GM21390 (cell line): ENCODE data around the gene AJM1.
"Not testable (repeated sequence)": the region's sequence is repeated elsewhere in the genome, so short reads cannot be mapped to it uniquely, and the experiment has no call there.

Experiments
- ATAC-seq: cut with Tn5 transposase; IDR thresholded peaks from one replicate; pipeline ENCODE4 v1.9.1; 2021; ENCODE audit not compliant: unreplicated experiment

The AJM1 gene

DNA sequence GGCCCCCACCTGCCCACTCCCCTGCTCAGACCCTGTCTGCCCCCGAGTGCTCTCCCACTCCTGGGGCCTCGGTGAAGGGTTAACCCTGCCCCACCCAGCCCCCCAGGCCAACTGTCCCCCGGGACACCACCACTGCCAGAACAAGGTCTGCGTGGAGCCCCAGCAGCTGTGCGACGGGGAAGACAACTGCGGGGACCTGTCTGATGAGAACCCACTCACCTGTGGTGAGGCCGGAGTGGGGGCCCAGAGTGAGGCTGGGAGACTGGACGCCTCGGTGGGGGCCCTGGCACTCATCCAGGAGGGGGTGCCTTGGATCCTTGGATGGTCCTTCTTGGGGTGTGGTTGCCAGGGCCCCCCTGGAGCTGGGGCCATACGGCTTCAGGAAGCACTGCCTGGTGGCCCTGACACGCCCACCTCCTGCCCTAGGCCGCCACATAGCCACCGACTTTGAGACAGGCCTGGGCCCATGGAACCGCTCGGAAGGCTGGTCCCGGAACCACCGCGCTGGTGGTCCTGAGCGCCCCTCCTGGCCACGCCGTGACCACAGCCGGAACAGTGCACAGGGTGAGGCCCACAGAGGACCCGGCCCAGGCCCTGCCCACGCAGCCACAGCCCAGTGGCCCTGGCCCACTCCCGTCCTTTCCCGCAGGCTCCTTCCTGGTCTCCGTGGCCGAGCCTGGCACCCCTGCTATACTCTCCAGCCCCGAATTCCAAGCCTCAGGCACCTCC, 12.0 kb downstream of the AJM1 start:
- no peak for ATAC-seq

DNA sequence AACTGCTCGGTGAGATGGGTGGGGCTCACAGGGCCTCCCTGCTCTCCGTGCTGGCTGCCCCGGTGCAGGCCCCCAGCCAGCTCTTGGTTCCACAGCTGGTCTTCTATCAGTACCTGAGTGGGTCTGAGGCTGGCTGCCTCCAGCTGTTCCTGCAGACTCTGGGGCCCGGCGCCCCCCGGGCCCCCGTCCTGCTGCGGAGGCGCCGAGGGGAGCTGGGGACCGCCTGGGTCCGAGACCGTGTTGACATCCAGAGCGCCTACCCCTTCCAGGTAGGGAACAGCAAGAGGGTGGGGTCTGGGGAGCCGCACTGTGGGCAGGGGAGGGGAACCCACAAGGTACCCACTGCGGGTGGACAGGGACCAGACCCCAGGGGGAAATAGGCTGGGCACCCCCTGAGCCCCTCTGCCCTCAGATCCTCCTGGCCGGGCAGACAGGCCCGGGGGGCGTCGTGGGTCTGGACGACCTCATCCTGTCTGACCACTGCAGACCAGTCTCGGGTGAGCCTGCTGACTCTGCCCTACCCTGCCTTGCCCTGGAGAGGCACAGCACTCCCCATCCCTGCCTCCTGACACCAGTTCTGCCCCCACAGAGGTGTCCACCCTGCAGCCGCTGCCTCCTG, 12.7 kb downstream of the AJM1 start:
- ATAC-seq, result no peak

DNA sequence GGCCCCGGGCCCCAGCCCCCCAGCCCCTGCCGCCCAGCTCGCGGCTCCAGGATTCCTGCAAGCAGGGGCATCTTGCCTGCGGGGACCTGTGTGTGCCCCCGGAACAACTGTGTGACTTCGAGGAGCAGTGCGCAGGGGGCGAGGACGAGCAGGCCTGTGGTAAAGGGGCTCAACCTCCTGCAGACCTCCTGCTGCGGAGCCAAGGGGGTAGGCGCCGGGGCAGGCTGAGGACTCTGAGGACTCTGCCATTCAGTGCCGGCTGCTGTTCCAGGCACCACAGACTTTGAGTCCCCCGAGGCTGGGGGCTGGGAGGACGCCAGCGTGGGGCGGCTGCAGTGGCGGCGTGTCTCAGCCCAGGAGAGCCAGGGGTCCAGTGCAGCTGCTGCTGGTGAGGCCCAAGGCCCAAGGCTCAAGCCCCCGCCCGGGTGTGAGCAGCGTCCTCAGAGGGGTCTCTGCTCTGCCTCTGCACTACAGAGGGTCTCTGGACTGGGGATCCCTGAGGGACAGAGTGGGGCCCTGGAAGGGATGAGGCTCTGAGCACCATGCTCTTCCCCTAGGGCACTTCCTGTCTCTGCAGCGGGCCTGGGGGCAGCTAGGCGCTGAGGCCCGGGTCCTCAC, 13.3 kb downstream of the AJM1 start:
- ATAC-seq, result no peak

DNA sequence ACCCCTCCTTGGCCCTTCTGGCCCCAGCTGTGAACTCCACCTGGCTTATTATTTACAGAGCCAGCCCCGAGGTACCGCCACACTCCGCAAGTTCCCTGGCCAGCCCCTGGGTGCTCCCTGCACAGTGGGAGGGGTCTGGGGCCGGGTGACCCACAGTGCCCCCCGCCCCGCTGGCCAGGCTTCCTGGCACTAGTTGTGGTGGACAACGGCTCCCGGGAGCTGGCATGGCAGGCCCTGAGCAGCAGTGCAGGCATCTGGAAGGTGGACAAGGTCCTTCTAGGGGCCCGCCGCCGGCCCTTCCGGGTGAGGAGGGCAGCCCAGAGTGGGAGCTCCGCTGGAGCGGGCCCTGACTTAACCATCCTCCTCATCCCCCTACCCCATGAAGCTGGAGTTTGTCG, 13.8 kb downstream of the AJM1 start:
- ATAC-seq, result no peak

DNA sequence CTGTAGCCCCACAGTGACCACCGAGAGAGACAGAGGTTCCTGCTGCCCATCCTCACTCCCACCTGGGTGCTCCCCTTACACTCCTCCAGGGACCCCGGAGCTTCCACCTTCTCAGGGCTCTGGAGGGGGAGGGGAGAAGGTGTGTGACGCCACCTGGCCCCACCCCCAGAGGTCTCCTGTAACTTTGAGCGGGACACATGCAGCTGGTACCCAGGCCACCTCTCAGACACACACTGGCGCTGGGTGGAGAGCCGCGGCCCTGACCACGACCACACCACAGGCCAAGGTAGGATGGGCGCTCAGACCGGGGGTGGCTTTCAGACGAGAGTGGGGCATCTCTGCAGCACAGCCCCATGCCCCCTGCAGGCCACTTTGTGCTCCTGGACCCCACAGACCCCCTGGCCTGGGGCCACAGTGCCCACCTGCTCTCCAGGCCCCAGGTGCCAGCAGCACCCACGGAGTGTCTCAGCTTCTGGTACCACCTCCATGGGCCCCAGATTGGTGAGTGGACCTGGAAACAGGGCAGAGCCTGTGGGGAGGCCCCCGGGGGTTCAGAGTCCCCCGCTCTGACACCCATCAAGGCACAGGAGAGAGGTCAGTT, 14.4 kb downstream of the AJM1 start:
- no peak for ATAC-seq

DNA sequence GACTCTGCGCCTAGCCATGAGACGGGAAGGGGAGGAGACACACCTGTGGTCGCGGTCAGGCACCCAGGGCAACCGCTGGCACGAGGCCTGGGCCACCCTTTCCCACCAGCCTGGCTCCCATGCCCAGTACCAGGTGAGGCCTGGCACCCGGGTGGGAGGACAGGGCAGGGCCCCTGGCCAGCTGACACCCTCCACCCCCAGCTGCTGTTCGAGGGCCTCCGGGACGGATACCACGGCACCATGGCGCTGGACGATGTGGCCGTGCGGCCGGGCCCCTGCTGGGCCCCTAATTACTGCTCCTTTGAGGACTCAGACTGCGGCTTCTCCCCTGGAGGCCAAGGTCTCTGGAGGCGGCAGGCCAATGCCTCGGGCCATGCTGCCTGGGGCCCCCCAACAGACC, 14.9 kb downstream of the AJM1 start:
- ATAC-seq, result no peak

DNA sequence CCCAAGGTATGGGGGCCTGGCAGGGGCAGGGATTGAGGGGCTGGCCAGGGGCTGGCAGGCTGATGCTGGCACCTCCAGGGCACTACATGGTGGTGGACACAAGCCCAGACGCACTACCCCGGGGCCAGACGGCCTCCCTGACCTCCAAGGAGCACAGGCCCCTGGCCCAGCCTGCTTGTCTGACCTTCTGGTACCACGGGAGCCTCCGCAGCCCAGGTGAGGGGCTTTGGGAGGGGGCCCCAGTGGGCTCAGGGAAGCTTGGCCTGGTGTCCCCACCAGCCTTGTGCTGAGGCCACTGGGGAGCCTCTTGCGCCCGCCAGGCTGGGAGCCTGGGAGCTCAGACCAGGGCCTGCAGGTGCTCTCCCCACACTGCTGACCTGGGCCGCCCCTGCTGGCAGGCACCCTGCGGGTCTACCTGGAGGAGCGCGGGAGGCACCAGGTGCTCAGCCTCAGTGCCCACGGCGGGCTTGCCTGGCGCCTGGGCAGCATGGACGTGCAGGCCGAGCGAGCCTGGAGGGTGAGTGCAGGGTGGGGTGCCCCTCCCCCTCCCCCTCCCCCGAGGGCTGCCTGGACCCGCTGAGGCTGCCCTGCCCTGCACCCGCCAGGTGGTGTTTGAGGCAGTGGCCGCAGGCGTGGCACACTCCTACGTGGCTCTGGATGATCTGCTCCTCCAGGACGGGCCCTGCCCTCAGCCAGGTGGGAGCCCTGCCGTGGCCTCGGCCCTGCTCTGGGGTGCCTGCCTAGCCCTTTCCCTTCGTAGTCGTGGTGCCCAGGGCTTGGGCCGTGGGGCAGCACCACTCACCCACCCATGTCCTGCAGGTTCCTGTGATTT, 15.5 kb downstream of the AJM1 start:
- ATAC-seq, result no peak

DNA sequence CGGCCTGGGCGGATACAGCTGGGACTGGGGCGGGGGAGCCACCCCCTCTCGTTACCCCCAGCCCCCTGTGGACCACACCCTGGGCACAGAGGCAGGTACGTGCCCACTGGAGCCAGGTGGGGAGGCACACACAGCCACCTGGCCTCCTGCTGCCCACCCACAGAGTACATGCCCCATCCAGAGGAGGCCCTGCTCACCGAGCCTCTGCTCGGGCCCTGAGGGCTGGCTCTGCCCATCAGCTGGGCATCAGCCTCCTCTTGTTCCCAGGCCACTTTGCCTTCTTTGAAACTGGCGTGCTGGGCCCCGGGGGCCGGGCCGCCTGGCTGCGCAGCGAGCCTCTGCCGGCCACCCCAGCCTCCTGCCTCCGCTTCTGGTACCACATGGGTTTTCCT, 16.2 kb downstream of the AJM1 start:
- ATAC-seq, result no peak

DNA sequence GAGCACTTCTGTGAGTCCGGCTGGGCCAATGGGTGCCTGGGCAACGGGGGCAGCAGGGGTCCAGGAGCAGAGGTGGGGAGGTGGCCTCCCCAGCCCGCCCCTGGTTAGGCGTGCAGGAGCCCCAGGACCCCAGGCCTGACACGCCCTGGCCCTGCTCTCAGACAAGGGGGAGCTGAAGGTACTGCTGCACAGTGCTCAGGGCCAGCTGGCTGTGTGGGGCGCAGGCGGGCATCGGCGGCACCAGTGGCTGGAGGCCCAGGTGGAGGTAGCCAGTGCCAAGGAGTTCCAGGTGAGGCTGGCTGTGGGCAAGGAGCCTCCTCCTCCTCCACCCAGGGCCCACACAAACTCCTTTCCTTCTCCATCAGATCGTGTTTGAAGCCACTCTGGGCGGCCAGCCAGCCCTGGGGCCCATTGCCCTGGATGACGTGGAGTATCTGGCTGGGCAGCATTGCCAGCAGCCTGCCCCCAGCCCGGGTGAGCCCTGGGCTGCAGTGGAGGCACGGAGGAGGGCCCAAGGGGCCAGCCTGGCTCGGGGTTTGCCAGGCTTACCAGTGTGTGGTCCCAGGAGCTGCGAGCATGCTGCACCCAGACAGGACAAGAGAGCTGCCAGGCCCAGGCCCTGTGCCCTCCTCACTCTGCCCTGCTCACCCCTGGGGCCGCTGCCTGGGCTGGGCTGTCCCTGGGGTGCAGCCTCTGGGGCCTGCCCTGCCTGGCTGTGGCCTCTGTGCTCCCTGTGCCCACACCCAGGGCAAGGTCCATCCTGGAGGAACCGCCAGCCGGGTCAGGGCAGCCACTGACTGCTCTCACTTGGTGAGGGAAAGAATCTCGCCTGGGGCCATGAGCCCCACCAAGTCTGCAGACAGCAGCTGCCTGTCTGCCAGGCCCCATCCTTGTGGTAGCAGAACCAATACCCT, 16.8 kb downstream of the AJM1 start:
- no peak for ATAC-seq

DNA sequence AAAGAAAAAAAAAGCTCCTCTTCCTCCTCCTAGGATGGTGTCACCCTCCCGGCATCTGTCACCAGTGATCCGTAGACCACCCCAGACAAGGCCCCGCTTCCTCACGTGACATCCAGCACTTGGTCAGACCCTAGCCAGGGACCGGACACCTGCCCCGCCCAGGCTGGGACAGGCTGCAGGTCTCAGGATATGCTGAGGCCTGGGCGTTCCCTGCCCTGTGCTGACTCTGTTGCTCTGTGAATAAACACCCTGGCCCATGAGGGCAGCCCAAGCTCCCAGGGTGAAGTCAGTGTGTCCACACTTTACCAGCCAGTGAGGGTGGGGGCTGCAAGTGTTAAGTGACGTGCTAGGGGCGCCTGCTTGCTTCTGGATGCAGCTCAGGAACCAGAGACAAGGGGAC, 18.3 kb downstream of the AJM1 start:
- no peak for ATAC-seq

DNA sequence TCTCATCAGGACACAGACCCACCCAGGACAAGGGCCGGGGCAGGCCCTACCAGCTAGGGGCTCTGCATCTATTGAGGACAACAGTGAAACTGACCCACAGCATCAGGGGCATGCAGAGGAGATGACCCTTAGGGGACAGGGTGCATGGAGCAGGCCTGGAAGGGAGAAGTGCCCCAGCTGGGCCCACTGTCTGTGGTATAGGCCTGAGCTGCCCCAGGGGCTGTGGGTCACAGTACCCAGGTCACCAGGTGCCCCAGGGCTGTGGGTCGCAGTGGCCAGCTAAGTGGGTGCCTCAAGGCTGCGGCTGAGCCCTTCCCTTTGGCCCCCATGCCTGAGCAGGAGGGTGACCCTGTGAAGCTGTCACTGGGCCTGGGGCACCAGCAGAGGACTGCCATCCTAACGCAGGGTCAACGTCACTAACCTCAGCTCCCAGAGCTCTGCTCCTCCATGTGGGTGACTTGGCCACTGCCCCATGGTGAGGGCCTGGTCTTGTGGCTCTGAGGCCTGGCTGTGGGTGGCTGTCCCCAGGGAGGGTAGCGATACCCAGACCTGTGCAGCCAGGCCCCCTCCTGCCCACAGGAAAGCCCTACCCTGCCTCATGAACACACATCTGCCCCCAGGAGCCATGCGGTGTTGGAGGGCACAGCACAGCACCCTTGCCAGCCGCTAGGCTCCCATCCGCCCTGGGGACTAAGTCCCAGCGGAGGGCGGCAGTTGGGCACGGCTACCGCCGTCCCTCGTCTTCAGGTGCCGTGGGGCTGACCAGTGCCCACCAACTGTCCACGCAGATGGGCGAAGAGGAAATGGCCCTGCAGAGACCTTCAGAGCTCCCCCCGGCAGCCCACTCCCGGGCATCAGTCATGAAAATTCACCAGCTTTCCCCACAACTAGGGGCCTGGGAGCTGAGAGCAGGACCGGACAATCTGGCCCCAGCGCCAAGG, 18.9 kb downstream of the AJM1 start:
- no peak for ATAC-seq

DNA sequence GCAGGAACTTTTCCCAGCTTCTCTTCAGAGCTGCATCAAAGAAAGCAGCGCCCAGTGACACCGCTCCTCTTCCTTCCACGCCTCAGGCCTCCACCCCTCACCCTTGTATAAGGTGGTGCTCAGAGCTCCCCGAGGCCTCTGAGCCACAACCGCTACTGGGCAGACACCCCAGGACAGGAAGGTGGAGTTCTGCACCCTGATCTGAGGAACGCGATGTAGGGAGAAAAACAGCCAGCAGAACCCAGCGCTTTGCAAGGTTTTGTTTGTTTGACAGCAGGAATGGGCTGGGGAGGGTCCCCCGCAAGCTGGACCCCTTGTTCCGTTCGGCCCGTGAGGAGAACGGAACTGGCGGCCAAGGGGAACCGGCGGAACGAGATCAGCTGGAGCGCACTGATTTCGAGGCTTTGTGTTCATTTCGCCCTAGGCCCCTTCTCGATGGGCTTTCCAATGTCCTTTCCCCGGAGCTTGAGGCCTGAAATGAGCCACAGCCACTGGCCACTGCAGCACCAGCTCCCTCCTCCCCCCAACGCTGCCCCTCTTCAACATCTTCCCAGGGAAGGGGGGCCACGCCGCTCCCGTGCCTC, 19.7 kb downstream of the AJM1 start:
- no peak for ATAC-seq

DNA sequence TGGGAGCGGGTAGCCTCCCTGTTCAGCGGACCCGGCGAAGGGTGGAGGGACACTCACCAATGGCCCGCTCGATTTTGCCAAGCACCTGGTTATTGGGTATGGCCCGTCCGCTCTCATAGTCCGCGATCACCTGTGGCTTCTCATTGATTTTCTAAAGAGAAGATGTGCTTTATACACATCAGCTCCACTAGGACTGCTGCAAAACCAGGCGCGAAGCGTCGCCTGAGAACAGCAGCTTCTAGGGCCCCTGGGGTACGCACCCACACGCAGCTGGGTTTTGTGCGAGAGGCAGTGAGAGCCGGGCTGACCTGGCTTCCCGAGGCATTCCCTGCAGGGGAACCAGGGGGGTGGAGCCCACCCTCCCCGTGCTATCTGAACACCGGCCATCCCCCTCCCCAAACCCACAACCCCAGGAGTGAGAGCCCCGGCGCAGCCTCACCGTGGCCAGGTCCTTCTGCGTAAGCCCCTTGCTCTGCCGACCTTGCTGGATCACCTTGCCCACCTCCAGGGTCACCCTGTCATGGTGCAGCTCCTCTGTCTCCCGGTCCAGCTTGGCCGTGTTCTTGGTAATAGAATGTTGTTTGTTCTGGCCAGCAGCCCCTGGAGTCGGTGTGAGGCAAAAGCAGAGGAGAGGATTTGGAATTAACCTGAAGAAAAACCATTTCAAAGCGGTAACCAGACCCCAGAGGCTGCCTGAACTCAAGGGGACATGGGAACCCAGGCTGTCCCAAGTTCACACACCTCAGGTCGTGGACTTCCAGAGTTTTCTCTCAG, 20.8 kb downstream of the AJM1 start:
- no peak for ATAC-seq

DNA sequence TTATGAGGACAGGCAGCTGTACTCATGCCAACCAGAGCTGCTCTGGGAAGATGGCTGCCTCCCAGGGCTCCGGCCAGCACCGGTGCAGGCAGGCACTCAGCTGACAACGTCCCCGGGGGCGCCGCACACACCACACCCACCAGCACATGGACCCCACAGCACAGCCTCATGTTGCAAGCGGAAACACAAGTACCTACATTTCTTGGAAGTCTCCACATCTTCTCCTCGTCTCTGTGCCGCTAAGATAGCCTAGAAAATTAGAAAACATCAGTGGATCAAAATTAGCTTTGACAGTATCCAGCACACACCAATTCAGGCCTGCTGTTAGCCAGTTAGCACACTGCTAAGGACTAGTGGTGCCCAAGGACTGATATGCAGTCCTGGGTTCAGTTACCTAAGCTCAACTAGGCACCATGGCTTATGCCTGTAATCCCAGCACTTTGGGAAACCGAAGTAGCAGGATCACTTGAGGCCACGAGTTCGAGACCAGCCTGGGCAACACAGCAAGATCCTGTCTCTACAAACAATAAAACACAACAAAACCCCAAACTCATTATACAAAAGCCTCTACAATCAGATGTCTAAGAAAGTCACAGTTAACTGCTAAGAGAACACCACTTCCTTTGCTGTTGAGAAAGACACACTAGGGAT, 21.5 kb downstream of the AJM1 start:
- no peak for ATAC-seq

DNA sequence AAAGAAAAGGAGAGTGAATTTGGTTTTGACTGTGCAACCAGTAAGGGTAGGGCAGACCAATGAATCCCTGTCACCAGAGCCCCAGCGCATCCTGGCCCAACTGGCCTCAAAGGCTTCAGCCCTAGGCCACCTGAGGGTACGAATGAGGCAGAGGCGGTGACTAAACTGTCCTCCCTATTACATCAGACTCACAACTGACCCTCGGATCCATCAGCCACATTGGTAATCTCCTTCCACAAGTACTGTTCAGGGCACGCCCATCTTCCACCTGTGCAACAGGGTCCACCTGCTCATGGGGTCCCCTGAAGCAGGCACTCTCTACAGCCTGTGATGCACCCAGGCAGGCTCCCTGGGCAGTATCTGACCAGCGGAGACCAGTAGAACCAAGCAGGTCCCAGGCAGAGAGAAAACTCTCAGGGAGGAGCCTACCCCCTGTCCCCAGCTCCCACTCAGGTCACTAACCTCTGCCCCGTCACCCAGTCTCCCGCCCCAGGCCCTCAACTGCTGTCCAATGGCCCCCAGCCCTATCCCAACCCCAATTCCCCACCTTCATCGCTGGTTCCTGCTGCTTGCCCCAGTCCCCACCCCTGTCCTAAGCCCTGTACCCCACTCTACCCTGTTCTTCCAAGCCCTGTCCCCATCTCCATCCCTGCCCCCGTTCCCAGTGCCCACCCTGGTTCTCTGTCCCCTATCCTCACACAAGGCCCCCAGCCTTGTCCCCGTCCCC, 22.9 kb downstream of the AJM1 start:
- no peak for ATAC-seq

DNA sequence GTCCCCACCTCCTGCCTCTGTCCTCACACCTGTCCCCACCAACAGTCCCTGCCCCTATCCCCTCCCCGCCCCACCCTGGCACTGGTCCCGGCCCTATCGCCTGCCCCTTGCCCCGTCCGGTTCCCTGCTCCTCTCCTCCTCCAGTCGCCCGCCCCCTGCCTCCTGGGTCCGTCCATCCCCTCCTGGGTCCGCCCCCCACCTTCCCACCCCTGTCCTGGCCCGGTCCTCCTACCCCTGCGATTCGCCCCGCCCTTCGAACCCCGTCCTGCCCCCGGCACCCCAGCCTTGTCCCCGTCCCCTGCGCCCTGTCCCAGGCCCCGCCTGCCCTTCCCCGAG, 23.5 kb downstream of the AJM1 start:
- no peak for ATAC-seq

DNA sequence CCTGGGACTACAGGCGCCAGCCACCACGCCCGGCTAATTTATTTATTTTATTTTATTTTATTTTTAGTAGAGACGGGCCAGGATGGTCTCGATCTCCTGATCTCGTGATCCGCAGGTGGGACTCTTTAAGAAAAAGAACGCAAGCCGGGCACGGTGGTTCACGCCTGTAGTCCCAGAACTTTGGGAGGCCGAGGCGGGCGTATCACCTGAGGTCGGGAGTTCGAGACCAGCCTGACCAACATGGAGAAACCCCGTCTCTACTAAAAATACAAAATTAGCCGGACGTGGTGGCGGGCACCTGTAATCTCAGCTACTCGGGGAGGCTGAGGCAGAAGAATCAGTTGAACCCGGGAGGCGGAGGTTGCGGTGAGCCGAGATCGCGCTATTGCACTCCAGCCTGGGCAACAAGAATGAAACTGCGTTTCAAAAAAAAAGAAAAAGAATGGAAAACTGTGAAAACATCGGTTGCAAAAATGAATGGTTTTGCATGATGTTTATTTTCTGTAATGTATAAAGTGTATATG, 24.7 kb downstream of the AJM1 start:
- ATAC-seq, result not testable (repeated sequence)
